Activated T-cell treated with anti-CD3 and anti-CD28 coated beads for 24 hours (primary cell): ENCODE measurements around the gene REEP6.
"Not testable (repeated sequence)": the region's sequence is repeated elsewhere in the genome, so short reads cannot be mapped to it uniquely, and the experiment has no call there.

Experiments used
- DNase-seq: peaks from one replicate; pipeline ENCODE4 v3.0.0-alpha.2; 2020; ENCODE audit warnings: low read depth

Gene REEP6

DNA sequence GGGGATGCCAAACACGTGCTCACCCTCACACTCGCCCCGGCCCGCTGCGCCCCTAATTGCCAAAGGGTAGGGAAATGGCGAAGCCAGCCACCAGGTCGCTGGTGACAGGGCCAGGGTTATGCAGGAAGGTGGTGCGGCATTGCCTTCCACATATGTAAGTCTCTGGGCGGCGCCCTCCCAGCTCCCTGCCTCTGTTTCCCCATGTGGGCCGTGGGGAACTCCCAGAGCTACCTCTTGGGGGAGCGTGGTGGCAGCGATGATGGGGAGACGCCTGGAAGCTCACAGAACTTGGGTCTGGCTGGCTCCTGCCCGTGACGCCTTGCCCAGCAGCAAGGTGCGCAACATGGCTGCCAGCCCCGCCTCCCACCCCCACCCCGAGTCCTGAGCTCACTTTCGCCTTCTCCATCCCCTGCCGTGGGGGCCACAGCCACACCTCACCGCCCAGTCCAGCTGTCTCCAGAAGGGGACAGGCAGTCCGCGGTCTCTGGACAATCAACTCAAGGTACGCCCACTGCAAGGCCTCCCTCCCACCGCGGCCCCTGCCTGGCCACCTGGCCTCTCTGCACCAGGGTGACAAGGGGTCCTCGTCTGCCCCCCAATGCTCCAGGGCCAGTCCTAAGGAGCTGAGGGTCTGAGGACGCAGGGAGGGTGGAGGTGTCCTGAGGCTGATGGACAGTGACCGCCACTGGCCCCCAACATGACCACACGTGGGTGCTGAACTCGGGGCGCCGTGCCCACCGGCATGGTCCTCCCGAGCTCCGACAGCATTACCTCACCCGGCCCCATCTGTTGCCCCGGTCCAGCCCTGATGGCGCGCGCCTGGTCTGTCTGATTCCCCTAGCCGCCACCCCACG lies 18.5 kb upstream of the REEP6 start:
- DNase-seq = no peak

DNA sequence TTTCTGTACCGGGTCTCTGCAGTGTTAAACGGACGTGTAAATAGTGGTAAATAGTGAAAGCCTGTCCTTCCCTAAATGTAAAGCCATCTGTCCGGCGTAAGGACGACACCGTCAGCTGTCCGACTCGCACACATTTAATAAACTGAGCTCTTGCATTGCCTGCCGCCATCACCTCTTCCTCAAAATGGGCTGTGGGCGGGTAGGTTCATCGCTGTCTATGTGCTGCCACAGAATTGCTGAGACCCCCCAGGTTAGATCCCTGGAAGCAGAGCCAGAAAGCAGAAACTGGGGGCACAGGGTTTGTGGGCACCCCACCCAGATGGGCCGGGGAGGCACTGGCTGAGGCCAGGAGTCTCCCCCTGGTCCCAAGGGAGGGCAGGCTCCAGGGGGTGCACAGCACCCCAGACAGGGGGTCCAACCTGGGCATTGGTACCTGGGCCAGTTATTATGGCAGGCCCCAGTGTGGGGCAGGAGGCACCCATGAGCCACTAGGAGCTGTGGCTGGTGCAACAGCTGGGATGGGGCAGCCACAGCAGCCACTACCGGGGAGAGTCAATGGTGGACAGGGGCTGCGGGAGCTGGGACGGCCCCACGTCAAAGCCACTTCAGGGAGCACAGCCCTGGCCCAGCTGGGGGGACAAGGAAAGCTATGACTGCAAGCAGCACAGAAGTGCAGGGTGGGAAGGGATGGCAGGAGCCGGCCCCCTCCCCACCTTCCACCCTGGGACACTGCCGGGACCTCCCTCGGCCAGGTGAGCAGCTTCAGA lies 17.7 kb upstream of the REEP6 start:
- DNase-seq = no peak

DNA sequence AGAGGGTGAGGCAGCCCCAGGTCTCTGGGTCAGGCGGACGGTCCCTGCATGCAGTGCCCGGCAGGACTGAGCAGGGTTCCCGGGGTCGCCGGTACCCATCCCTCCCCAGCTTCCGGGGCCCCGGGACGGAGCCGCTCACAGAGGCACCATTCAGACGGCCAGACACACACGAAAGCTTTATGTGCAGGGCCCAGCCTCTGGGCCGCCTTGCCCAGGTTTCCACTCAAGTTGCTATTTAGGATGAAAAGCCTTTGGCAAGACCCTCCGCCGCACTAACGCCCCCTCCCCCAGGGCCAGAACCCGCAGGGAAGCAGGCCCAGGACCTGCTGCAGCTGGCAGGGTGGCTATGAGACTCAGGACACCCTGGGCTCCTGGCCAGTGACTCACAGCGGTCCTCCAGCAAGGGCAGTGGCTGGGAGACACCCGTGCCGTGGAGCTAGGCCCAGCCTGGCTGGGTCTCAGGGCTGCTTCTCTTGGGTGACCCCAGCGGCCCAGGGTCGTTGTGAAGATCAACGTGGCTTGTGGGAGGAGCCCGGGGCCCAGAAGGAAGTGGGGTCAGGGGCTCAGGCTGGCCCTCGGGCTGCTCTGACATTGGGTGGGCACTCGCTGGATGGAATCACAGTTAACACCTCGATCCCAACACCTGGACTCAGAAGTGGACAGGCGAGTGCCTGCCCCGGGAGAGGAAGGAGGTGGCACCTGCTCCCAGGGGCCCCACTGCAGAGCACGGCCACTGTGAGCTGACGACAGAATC lies 16.8 kb upstream of the REEP6 start:
- DNase-seq = no peak

DNA sequence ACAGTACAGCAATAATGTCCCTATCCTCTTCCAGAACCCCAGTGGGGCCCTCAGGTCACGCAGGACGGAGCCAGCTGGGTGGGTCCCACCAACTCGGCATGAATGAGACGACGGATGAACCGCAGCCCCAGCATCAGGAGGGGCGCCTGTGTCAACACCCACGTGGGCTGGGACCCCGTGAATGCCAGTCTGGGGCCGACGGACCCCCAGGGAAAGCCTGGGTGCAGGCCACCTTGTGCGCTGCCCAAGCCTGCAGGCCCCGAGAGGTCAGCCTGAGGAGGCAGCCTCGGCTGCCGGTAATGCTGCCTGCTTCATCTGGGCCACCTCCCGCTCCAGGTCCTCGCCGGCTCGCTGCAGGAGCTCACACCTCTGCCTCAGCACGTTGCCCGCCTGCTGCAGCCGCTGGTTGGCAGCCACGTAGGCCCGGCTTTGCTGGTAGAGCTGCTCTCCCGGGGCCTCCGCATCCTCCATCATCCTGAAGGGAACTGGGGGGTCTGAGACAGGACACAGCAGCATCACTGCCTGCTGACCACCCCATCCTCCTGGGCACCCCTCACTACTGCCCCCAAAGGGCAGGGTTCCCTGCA lies 16.1 kb upstream of the REEP6 start:
- no peak for DNase-seq

DNA sequence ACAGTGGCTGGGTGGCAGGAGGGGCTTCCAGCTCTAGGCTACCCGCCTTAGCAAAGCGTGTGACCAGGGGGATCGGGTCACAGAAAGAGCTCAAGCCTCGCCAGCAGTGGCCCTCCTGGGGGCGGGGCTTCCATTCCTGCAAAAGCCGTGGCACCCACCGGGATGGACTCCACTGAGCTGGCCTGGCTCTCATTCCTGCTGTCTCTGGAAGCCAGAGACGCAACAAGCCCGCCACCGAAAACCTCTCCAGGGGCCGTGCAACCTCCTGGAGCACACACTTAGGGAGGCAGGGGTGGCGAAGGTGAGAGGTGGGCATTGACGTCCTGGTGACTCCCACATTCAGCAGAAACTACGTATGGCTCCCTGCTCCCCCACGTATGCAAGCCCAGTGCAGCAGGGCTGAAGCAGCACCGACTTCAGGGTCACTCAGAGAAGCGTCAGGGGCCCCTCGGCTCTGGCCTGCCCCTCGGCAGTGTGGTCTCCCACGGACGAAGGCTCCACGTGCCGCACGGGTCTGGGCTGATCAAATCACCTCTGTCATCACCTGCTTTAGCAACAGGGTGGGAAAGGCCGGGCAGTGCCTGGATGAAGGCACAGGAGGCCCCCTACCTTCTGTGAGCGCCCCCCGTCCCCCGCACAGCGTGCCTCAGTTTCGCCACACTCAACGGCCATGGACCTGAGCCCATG lies 15.1 kb upstream of the REEP6 start:
- DNase-seq = no peak

DNA sequence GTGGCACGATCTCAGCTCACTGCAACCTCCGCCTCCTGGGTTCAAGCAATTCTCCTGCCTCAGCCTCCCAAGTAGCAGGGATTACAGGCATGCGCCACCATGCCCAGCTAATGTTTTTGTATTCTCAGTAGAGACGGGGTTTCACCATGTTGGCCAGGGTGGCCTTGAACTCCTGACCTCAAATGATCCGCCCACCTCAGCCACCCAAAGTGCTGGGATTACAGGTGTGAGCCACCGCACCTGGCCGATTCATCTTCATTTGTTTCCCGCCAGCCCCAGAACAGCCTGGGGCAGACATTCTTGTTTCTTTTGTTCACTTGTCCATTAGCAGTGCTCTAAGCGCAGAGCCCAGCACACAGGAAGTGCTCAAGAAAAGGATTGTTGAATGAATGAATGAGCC lies 13.9 kb upstream of the REEP6 start:
- not testable (repeated sequence) for DNase-seq

DNA sequence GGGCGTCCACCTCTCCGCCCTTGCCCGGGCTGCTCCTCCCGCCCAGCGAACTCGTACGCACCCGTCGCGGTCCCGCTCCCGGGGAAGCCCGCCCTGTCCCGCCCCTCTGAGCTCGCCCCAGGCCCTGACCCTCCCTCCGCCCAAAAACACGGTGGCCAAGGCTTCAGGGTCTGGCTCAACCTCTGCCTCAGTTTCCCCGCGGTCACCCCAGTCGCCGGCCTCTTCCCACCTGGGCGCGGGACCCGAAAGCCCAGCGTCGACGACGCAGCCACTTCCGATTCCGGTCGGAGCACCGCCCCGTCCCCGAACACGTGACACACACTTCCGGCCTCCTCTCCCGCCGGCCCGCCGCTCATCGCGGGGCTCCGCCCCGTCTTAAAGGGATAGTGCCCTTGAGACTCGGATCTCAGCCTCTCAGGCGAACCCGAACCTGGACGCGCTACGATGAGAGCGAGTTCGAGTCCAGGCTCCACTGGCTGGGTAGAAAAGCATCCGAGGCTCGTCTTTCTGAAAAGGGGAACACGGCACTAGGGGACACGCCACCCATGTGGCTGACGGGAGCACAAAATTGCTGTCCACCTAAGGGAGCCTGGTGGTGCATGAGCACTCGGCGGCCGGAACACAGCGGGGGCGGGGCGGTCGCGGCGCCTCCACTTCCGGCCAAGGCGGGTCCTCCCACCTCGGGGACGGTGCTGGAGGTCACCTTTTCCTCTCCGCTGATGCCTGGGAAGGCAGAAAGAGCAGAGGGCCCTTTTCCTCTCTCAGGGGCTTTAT lies 11.9 kb upstream of the REEP6 start, which contains the start of gene C19orf25:
Gene C19orf25 (minus strand): TSS at position 282 of the 774 bp plus-strand sequence. CDS start 312 bp downstream, outside the sequence.
- DNase-seq = peak; percentile 91

DNA sequence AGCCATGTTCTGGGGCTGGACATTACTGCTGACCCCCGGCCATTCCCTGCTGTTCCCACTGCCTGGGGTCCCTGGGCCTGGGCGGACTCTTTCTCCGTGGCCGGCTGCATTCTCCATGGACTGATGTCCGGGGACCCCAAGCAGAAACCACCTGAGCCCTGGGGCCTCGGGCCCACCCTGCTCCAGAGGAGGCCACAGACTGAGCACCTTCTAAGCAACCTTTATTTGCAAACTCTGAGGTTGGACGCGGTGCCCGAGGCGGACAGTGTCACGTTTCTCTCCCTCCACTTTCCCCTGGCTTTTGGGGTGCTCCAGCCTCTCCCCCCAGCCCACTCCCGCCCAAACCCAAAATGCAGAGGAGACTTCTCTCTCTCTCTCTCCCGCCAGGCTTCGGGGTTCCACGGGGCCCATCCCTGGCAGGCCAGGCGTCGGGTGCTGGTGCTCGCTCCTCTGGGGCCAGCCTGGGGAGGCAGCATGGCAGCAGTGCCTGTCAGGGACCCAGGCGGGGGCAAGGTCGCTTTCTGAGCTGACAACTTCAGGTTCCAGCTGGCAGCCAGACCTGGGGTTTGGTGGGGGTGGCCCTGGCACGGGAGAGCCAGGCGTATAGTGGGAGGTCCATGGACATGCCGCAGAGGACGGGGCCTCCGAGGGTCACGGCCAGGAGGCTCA lies 9.6 kb upstream of the REEP6 start:
- DNase-seq = no peak

DNA sequence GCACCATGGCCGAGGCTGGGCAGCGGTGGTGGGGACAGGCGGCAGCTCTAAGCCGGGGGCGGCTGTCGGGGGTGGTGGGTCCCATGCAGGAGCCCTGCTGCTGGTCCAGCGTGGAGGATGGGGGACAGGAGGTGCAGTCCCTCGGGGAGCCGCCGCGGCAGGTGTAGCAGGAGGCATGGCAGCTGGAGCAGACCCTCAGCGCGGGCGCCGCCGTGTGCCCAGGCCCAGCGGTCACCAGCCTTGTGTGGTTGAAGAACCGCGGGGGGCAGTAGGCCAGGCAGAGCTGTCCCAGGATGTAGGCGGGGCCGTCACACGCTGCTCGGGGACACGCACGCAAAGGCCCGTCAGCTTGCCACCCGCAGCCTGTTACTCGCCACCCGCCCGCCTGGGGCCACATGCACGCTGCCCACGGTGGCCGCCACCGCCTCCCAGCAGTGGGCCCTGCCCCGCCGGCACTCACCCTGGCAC lies 9.1 kb upstream of the REEP6 start:
- DNase-seq = no peak

DNA sequence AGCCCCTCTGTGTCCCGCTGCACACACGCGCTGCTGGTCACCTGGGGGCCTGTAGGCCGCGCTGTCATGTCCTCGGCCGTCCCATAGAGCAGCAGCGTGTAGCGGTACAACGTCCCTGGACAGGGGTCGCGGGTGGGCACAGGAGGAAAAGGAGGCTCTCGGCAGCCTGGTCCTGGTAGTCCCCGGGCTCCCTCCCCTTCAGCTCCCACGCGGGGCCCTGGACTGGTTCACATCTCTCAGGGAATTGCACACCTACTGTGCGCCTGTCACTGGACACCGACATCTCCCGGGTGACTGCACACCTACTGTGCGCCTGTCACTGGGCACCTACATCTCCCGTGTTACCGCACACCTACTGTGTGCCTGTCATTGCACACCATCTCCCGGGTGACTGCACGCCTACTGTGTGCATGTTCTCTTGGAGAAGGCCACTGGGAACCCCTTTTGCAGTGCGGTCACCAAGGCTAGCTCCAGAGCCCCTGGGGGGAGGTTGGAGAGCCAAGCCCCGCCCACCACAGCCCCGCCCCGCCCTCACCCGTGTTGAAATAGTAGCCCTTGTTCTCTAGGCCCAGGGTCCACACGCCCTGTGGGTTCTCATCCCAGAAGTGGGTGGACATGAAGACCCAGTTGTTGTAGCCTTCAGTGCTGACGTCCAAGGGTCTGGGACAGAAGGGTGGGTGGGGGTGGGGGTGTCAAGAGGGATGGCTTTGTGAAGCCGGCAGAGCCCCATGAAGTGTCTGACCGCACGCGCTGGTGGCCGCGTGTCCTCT lies 8.4 kb upstream of the REEP6 start:
- DNase-seq = no peak

DNA sequence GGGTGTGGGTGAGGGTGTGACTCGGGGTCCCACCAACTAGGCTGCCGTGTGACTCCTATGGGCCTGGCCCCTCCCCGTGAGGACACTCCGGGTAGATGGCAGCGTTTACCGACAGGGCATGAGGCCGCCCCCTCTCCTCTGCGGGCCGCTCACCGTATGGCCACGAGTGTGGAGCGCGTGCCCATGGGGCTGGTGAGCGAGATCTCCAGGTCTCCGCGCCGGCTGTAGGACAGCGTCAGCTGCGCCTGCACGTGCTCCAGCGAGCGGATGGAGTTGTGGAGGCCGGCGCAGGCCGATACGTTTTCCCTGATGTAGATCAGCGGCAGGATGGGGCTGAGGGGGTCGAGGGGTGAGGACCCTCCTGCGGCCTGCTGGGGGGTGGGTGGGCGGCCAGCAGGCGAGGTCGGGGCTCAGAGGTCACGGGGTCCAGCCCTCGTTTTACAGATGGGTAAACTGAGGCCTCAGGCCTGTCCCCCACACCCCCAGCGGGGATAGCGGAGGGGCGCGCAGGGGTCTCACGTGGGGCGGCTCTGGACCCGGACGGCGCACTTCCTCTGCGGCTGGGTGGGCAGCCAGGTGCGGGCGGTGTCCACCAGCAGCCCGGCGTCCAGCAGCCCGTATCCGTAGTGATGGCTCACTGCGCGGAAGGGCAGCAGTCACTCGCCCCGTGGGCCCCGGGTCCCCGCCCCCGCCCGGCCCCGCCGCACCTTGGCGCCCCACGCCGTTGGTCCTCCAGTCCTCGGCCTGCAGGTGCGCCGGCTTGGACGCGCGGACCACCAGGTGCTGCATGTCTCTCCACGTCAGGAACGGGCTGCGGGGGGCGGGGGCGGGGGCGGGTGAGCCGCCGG lies 7.6 kb upstream of the REEP6 start:
- no peak for DNase-seq

DNA sequence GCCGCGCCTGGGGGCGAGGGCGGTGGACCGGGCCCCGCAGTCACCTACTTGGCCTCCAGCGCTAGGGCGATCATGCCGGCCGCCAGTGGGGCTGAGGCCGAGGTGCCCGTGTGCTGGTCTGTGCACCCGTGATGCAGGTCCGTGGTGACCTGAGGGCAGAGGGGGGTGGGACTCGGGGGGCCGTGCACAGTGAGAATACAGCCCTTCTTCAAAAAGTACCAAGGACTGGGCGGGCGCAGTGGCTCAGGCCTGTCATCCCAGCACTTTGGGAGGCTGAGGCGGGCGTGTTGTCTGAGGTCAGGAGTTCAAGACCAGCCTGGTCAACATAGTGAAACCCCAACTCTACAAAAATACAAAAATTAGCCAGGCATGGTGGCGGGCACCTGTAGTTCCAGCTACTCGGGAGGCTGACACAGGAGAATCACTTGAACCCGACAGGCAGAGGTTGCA lies 7.0 kb upstream of the REEP6 start:
- DNase-seq = no peak

DNA sequence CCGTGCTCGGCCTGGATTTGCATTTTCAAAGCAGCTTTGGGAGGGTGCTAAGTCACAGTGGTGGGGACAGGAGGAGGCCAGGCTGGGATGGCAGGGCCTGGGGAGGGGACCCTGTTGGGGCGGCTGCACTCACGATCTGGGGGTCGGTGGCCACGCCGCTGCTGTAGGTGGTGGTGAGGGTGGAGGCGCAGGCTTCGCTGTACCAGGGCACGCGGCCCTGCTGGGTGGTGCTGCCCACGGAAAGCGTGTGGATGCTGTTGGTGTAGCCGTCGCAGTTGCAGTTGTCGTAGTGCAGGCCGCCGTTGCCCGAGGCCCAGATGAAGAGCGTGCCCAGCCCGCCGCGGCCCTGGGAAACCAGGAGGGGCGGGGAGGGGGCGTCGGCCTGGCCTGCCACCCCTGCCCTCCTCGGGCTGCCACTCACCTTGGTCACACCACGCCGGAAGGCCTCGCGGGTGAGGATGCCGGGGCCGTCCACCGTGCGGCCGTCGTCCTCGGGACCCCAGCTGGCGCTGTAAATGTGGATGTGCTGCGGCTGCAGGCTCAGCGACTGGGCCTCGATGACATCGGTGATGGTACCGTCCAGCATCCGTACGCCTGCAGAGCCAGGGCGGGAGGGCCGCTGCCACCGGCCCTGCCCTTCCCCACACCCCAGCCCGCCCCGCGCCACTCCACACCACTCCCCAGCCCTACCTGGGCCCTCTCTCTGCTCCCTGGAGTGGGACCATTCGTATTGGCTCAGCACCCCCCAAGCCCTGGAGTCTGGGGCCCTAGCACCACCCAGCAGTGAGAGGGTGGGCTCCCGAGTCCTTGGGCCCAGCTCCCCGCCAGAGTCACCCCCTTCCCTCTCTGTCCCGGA lies 4.0 kb upstream of the REEP6 start:
- DNase-seq = no peak

DNA sequence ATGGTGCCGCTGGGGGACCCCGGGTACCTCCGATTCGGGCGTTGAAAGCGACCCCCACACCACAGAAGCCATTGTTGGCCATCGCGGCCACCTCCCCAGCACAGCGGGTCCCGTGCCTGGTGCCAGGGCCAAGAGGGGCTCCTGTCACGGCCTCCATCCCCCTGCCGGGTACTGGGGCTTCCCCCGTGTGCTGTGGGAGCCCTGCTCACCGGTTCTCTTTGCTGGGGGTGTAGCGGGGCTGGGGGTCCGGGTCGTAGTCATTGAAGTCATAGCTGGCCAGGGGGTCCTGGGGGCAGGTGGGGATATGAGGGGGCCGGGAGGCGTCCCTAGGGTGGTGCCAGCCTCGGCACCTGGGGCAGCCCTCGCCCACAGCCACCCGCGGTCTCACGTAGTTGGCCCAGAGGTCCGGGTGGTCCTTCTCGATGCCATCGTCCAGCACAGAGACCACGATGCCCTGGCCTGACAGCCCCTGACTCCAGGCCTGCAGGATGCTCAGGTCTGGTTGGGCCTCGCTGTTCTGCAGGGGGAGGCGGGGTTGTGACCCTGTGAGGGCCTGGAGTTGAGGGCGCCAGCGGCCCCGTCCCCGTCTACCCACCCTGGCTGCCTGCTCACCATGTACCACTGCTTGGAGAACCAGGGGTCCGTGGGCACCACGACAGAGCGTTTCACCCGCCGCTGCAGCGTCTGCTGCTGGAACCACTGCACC lies 3.3 kb upstream of the REEP6 start:
- DNase-seq = no peak

DNA sequence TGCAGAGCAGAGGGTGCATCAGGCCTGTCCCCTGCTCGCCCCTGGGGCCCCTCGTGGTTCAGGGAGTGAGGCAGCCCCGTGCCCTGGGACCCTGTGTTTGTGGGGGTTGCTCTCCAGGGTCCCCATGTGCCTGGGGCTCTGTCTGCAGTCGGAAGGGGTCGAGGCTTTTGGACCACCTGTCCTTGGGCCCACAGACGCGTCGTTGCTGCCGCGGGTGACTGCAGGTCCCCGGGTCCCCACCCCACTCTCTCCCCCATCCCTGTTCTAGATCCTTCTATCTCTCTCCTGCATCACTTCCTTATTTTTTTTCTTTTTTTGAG lies 2.7 kb upstream of the REEP6 start:
- DNase-seq = no peak

DNA sequence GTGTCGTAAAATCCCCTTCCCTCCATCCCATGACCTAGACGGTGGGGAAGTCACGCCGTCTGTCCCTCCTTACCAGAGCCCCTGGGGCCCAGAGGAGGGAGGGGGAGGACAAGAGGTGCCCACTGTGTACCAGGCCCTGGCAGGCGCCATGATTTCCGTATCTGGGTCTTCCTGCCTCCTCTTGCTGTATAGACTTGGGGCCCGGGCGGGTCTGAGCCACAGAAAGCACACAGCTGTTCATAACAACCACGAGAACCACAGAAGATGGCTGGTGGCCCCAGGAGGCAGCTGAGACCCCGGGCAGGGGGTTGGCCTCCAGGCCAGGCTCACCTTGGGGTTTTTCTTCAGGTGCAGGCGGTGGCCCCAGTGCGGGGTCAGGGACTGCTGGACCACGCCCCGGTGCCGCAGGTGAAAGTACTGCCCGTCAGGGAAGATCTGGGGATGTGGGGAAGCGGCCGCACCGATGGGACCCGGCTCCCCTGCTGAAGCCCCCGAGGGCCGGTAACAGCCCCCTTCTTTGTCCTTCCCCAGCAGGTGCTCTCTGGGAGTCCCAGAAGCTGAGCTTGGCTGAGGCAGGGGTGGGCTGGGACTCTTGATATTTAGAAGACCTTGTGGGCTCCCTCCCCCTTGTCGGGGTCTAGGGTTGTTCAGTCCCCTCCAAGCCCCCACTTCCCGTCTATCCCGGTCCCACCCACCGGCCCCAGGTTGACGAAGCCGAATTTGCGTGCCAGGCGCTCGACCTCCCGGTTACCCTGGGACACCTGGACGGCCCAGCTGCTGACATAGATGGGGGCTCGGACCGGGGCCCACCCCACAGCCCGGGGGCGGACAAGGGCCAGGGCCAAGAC lies 1.3 kb upstream of the REEP6 start:
- no peak for DNase-seq
